Vagina (tissue), 2 donors: Measurements from ENCODE around the gene CCDC80. TPM values are rescaled to one million over a fixed set of nuclear protein-coding genes. Genes with fewer than 3 reads are reported as not detected.

ENCODE experiments used
- DNase-seq, 2 donors: peaks; one replicate each; pipeline ENCODE4 v3.0.0-alpha.2; 2017; ENCODE audit errors: extremely low spot score in 2 of 2
- H3K27ac ChIP-seq: fragments of 200-600 bp; sonication (generic); one replicate; pipeline ENCODE4 v1.5.1; 2019
- H3K27me3 ChIP-seq: fragments of 200-600 bp; sonication (generic); one replicate; pipeline ENCODE4 v1.5.1; 2019
- H3K36me3 ChIP-seq, 2 donors: fragments of 200-600 bp; sonication (generic); one replicate each; pipeline ENCODE4 v1.5.1; 2017 to 2019
- H3K4me1 ChIP-seq: fragments of 200-600 bp; sonication (generic); one replicate; pipeline ENCODE4 v1.5.1; 2019
- H3K4me3 ChIP-seq, 2 donors: fragments of 200-600 bp; sonication (generic); 1 replicate in 1 of 2; 2 replicates in 1 of 2; pipeline ENCODE4 v1.5.1; 2016 to 2019
- H3K9me3 ChIP-seq: fragments of 200-600 bp; sonication (generic); one replicate; pipeline ENCODE4 v1.5.1; 2019
- CTCF ChIP-seq, 3 experiments: fragments of 450-650 bp in 2 of 3; fragments of 200-600 bp in 1 of 3; sonication (generic) in 1 of 3; IDR thresholded peaks; one replicate each; pipeline ENCODE4 v1.5.1; 2017 to 2019; ENCODE audit warnings: antibody characterized with exemption in 3 of 3, mild to moderate bottlenecking in 2 of 3, moderate library complexity in 2 of 3
- POLR2A ChIP-seq, 2 donors: fragments of 450-650 bp; IDR thresholded peaks; one replicate each; pipeline ENCODE4 v1.6.1; 2017; ENCODE audit warnings: antibody characterized with exemption in 2 of 2, mild to moderate bottlenecking in 2 of 2, moderate library complexity in 2 of 2
- POLR2AphosphoS5 ChIP-seq, 2 donors: sonication (generic); formaldehyde crosslinking; IDR thresholded peaks; one replicate each; pipeline ENCODE4 v1.9.0; 2017; ENCODE audit warnings: antibody characterized with exemption in 2 of 2, mild to moderate bottlenecking in 2 of 2, low read depth in 1 of 2; ENCODE audit not compliant: insufficient read depth in 1 of 2
- intact Hi-C: fragments of 100-400 bp; cut with DNase I; formaldehyde crosslinking; loops from one replicate; pipeline ENCODE4 v1.15.1; 2023
- total RNA-seq: library from RNA; depleted of rRNA; stranded (reverse); fragments of >200 nt; gene quantifications from one replicate; pipeline ENCODE4 v1.2.3, GENCODE V29; 2016

Gene CCDC80
- total RNA-seq, 1 donor from 2014 or later: 51.6 TPM

- peaks cover 11% of the 10 kb centered on the region for H3K4me1 ChIP-seq
These were observed 540 bp downstream of the CCDC80 start for GRCh38 chr3:112640276-112640929.

GRCh38 chr3:112639455-112640225 lies 1.3 kb downstream of the CCDC80 start:
- intact Hi-C loops: loop anchor here (5.0 to 10.0 kb wide), 3 partner anchors 75 to 345 kb away; partner anchors contain the start of genes ATG3 and SLC35A5
- no peaks in the 10 kb centered on the region for H3K36me3 ChIP-seq
- H3K9me3 ChIP-seq: no peaks in the 10 kb centered on the region
- TF ChIP-seq CTCF (IDR thresholded peaks at IDR 0.05): no peak
- no peak for TF ChIP-seq POLR2AphosphoS5 (IDR thresholded peaks at IDR 0.05; ENCODE audit: insufficient read depth in 1 of 2, low read depth in 1 of 2)
- no peak for TF ChIP-seq POLR2A (IDR thresholded peaks at IDR 0.05)
- H3K27me3 ChIP-seq: no peaks in the 10 kb centered on the region
- H3K4me1 ChIP-seq: peaks cover 19% of the 10 kb centered on the region
- H3K4me3 ChIP-seq: peak overlapping the region; percentile 36 to 48
- peak overlapping the region; percentile 87 for H3K27ac ChIP-seq
- DNase-seq: no peak

More at GRCh38 chr3:112640276-112640929, 540 bp downstream of the CCDC80 start:
- Histone ChIP-seq H3K36me3 (no peaks in the 10 kb centered on the region), H3K4me3 (peak overlapping the region; percentile 36 to 48), H3K9me3 (no peaks in the 10 kb centered on the region), H3K27me3 (no peaks in the 10 kb centered on the region), H3K27ac (peak overlapping the region; percentile 87)
- intact Hi-C loops: loop anchor here (5.0 to 10.0 kb wide), 2 partner anchors 172 to 344 kb away; no protein-coding TSS in a partner anchor
- no peak for DNase-seq
- TF ChIP-seq POLR2AphosphoS5 (IDR thresholded peaks at IDR 0.05; ENCODE audit: insufficient read depth in 1 of 2, low read depth in 1 of 2): no peak
- TF ChIP-seq POLR2A (IDR thresholded peaks at IDR 0.05): peak in 1 of 2 donors; percentile 40

- intact Hi-C loops: loop anchor here (10.0 kb wide), 1 partner anchor 74 kb away; the partner anchor contains the start of genes ATG3 and SLC35A5
- DNase-seq: no peak
These were observed 2.5 kb downstream of the CCDC80 start for GRCh38 chr3:112638327-112639020.

GRCh38 chr3:112637700-112638099 lies 3.2 kb downstream of the CCDC80 start:
- no peaks in the 10 kb centered on the region for H3K36me3 ChIP-seq
- H3K9me3 ChIP-seq: no peaks in the 10 kb centered on the region
- H3K4me1 ChIP-seq: peaks cover 38% of the 10 kb centered on the region
- H3K27me3 ChIP-seq: no peaks in the 10 kb centered on the region
- peak overlapping the region; percentile 87 for H3K27ac ChIP-seq
- intact Hi-C loops: loop anchor here (10.0 kb wide), 1 partner anchor 73 kb away; the partner anchor contains the start of genes ATG3 and SLC35A5
- TF ChIP-seq POLR2AphosphoS5 (IDR thresholded peaks at IDR 0.05; ENCODE audit: insufficient read depth in 1 of 2, low read depth in 1 of 2) (no peak), POLR2A (IDR thresholded peaks at IDR 0.05) (no peak), CTCF (IDR thresholded peaks at IDR 0.05) (no peak)
- no peak for DNase-seq
- H3K4me3 ChIP-seq: peak overlapping the region; percentile 36 to 48

More at GRCh38 chr3:112638327-112639020, 2.5 kb downstream of the CCDC80 start:
- Histone ChIP-seq H3K4me1 (peaks cover 30% of the 10 kb centered on the region), H3K4me3 (peak overlapping the region; percentile 36 to 48), H3K36me3 (no peaks in the 10 kb centered on the region), H3K27ac (peak overlapping the region; percentile 87), H3K27me3 (no peaks in the 10 kb centered on the region), H3K9me3 (no peaks in the 10 kb centered on the region)
- TF ChIP-seq POLR2A (IDR thresholded peaks at IDR 0.05) (no peak), CTCF (IDR thresholded peaks at IDR 0.05) (no peak), POLR2AphosphoS5 (IDR thresholded peaks at IDR 0.05; ENCODE audit: insufficient read depth in 1 of 2, low read depth in 1 of 2) (peak in 1 of 2 donors; percentile 32)

- no peaks in the 10 kb centered on the region for H3K9me3 ChIP-seq
- TF ChIP-seq POLR2AphosphoS5 (IDR thresholded peaks at IDR 0.05; ENCODE audit: insufficient read depth in 1 of 2, low read depth in 1 of 2): peak in 1 of 2 donors; percentile 70
- no peak for TF ChIP-seq POLR2A (IDR thresholded peaks at IDR 0.05)
- TF ChIP-seq CTCF (IDR thresholded peaks at IDR 0.05): no peak
- H3K36me3 ChIP-seq: no peaks in the 10 kb centered on the region
- DNase-seq: no peak
- H3K4me3 ChIP-seq: peak overlapping the region; percentile 36 to 48
- H3K27me3 ChIP-seq: no peaks in the 10 kb centered on the region
- peak overlapping the region; percentile 87 for H3K27ac ChIP-seq
- intact Hi-C loops: loop anchor here (10.0 kb wide), 1 partner anchor 71 kb away; the partner anchor contains the start of genes ATG3 and SLC35A5
- peaks cover 49% of the 10 kb centered on the region for H3K4me1 ChIP-seq
These were observed 5.3 kb downstream of the CCDC80 start for GRCh38 chr3:112635674-112636073.
